H9 (cell line): Measurements from ENCODE around the gene PTPRR. TPM values are rescaled to one million over a fixed set of nuclear protein-coding genes. Genes with fewer than 3 reads are reported as not detected.

ENCODE experiments used
- DNase-seq: peaks from one replicate; pipeline ENCODE4 v3.0.0-alpha.2; 2017
- H2AFZ ChIP-seq: one replicate; pipeline ENCODE4 v1.6.1; 2013; ENCODE audit warnings: mild to moderate bottlenecking, low read length, control low read depth, moderate library complexity
- H2AK5ac ChIP-seq: 2 replicates; pipeline ENCODE4 v1.6.1; 2013; ENCODE audit warnings: low read length, control low read depth, mixed read lengths; ENCODE audit not compliant: insufficient read length
- H2BK120ac ChIP-seq: one replicate; pipeline ENCODE4 v1.6.1; 2013; ENCODE audit warnings: low read depth, mild to moderate bottlenecking, low read length, control low read depth, inconsistent platforms; ENCODE audit not compliant: poor library complexity, severe bottlenecking
- H2BK12ac ChIP-seq: 2 replicates; pipeline ENCODE4 v1.6.1; 2013; ENCODE audit warnings: low read length, control low read depth, mixed read lengths, low read depth; ENCODE audit not compliant: insufficient read length
- H2BK15ac ChIP-seq: 2 replicates; pipeline ENCODE4 v1.6.1; 2013; ENCODE audit warnings: low read depth, low read length, control low read depth
- H2BK20ac ChIP-seq: one replicate; pipeline ENCODE4 v1.6.1; 2013; ENCODE audit warnings: low read depth, mild to moderate bottlenecking, low read length, control low read depth, inconsistent platforms; ENCODE audit not compliant: poor library complexity, severe bottlenecking
- H2BK5ac ChIP-seq: 2 replicates; pipeline ENCODE4 v1.6.1; 2013; ENCODE audit warnings: low read length, control low read depth, mixed read lengths; ENCODE audit not compliant: insufficient read length
- H3K14ac ChIP-seq: 2 replicates; pipeline ENCODE4 v1.6.1; 2013; ENCODE audit warnings: low read length, control low read depth; ENCODE audit not compliant: insufficient read depth
- H3K18ac ChIP-seq: 2 replicates; pipeline ENCODE4 v1.6.1; 2013; ENCODE audit warnings: low read depth, mild to moderate bottlenecking, mixed read lengths, low read length, control low read depth; ENCODE audit not compliant: insufficient read length
- H3K23ac ChIP-seq: 2 replicates; pipeline ENCODE4 v1.6.1; 2013; ENCODE audit warnings: low read length, control low read depth, mixed read lengths, low read depth; ENCODE audit not compliant: insufficient read length
- H3K23me2 ChIP-seq: 2 replicates; pipeline ENCODE4 v1.6.1; 2013; ENCODE audit warnings: low read depth, mild to moderate bottlenecking, mixed read lengths, low read length, control low read depth; ENCODE audit not compliant: insufficient read length, poor library complexity, severe bottlenecking
- H3K27ac ChIP-seq: 2 replicates; pipeline ENCODE4 v1.5.1; 2013; ENCODE audit warnings: low read length, control low read depth, mixed read lengths, low read depth; ENCODE audit not compliant: insufficient read length
- H3K27me3 ChIP-seq: 2 replicates; pipeline ENCODE4 v1.6.1; 2013; ENCODE audit warnings: low read length, control low read depth, inconsistent platforms; ENCODE audit not compliant: insufficient read depth
- H3K4ac ChIP-seq: 2 replicates; pipeline ENCODE4 v1.6.1; 2013; ENCODE audit warnings: low read depth, mild to moderate bottlenecking, control low read depth, inconsistent platforms, low read length, moderate library complexity
- H3K4me1 ChIP-seq: 2 replicates; pipeline ENCODE4 v1.6.1; 2013; ENCODE audit warnings: low read length, control low read depth, inconsistent platforms; ENCODE audit not compliant: insufficient read depth
- H3K4me2 ChIP-seq: 2 replicates; pipeline ENCODE4 v1.6.1; 2013; ENCODE audit warnings: low read length, control low read depth, mixed read lengths; ENCODE audit not compliant: insufficient read length, insufficient read depth
- H3K56ac ChIP-seq: 2 replicates; pipeline ENCODE4 v1.6.1; 2013; ENCODE audit warnings: low read depth, mild to moderate bottlenecking, mixed read lengths, low read length, control low read depth; ENCODE audit not compliant: insufficient read length
- H3K79me1 ChIP-seq: 2 replicates; pipeline ENCODE4 v1.6.1; 2013; ENCODE audit warnings: low read depth, mild to moderate bottlenecking, moderate library complexity, low read length, control low read depth, inconsistent platforms; ENCODE audit not compliant: insufficient read depth, poor library complexity, severe bottlenecking
- H3K79me2 ChIP-seq: 2 replicates; pipeline ENCODE4 v1.6.1; 2013; ENCODE audit warnings: low read length, control low read depth, inconsistent platforms; ENCODE audit not compliant: insufficient read depth
- H3K9ac ChIP-seq: 2 replicates; pipeline ENCODE4 v1.6.1; 2013; ENCODE audit warnings: low read length, control low read depth, mixed read lengths; ENCODE audit not compliant: insufficient read length; ENCODE audit errors: extremely low read depth
- H3K9me3 ChIP-seq: one replicate; pipeline ENCODE4 v1.6.1; 2013; ENCODE audit warnings: low read depth, low read length, inconsistent platforms; ENCODE audit not compliant: control insufficient read depth
- H3T11ph ChIP-seq: one replicate; pipeline ENCODE4 v1.6.1; 2013; ENCODE audit warnings: mild to moderate bottlenecking, low read length, control low read depth, inconsistent platforms
- H4K20me1 ChIP-seq: one replicate; pipeline ENCODE4 v1.6.1; 2013; ENCODE audit not compliant: control insufficient read depth, insufficient read length, insufficient read depth
- H4K5ac ChIP-seq: 2 replicates; pipeline ENCODE4 v1.6.1; 2013; ENCODE audit warnings: low read depth, mild to moderate bottlenecking, mixed read lengths, low read length, control low read depth; ENCODE audit not compliant: insufficient read length
- H4K8ac ChIP-seq: replicated peaks from 2 replicates; pipeline ENCODE4 v1.6.1; 2013; ENCODE audit warnings: low read length, control low read depth, mixed read lengths, low read depth; ENCODE audit not compliant: insufficient read length
- H4K91ac ChIP-seq: 2 replicates; pipeline ENCODE4 v1.6.1; 2013; ENCODE audit warnings: low read depth, mild to moderate bottlenecking, moderate library complexity, mixed read lengths, low read length, control low read depth; ENCODE audit not compliant: insufficient read length
- H3K27ac Mint-ChIP-seq, 3 experiments: 2 replicates in 2 of 3; 3 replicates in 1 of 3; pipeline ENCODE4 v1.8.0; 2020 to 2021; ENCODE audit warnings: mixed read lengths in 3 of 3, mild to moderate bottlenecking in 1 of 3, moderate library complexity in 1 of 3
- H3K27me3 Mint-ChIP-seq: 2 replicates; pipeline ENCODE4 v1.8.0; 2021; ENCODE audit warnings: low read depth, mild to moderate bottlenecking, moderate library complexity, mixed read lengths
- H3K36me3 Mint-ChIP-seq, 3 experiments: 2 replicates in 2 of 3; 3 replicates in 1 of 3; pipeline ENCODE4 v1.8.0; 2020 to 2021; ENCODE audit warnings: low read depth in 3 of 3, mixed read lengths in 3 of 3; ENCODE audit not compliant: insufficient read depth in 1 of 3
- H3K4me1 Mint-ChIP-seq, 2 experiments: 2 replicates each; pipeline ENCODE4 v1.8.0; 2020; ENCODE audit warnings: mixed read lengths in 2 of 2
- H3K4me3 Mint-ChIP-seq, 2 experiments: 2 replicates in 1 of 2; 3 replicates in 1 of 2; pipeline ENCODE4 v1.8.0; 2020 to 2021; ENCODE audit warnings: mild to moderate bottlenecking in 2 of 2, mixed read lengths in 2 of 2, moderate library complexity in 1 of 2
- H3K9me3 Mint-ChIP-seq, 2 experiments: 2 replicates in 1 of 2; 3 replicates in 1 of 2; pipeline ENCODE4 v1.8.0; 2020; ENCODE audit warnings: mild to moderate bottlenecking in 2 of 2, mixed read lengths in 2 of 2, moderate library complexity in 1 of 2
- CTCF ChIP-seq: fragments of 200-600 bp; sonication (generic); conservative IDR thresholded peaks from 3 replicates; pipeline ENCODE4 v1.8.0; 2021; ENCODE audit warnings: antibody characterized with exemption, mild to moderate bottlenecking
- WGBS: extraction: QIAGEN DNeasy Blood & Tissue Kit; methylation state at CpG from one replicate; pipeline ENCODE4 v1.1.7; 2013; ENCODE audit warnings: missing lambda C conversion rate, low lambda C conversion rate, mixed read lengths; ENCODE audit not compliant: insufficient read length; ENCODE audit errors: extremely low coverage; 5-methylcytosine and 5-hydroxymethylcytosine counted together
- total RNA-seq: library from RNA; stranded (reverse); gene quantifications from 2 replicates; pipeline ENCODE4 v1.2.1, GENCODE V29; 2021

The PTPRR gene
- total RNA-seq, 1 experiment from 2014 or later = 0.22 TPM

DNA sequence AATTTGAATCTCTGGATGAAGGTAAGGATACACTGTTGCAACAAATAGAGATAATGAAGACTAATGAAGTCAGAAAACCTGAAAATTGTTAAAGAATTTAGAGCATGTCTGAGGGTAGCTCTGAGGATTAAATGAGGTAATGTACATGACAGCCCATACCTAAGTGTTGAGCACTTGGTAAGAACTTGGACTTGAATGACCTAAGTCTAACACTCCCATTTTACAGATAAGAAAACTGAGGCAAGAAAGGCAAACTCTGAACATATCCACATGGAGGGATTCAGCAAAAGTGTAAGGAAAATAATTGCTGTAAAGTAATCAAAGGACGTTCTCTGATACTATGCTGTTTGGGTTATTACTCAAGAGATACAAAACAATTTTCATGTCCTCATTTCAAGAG is 312.4 kb downstream of the PTPRR start:
- TF ChIP-seq CTCF = no peak
- no peaks in the 10 kb centered on the region for H3K4me1 ChIP-seq
- H3K23me2 ChIP-seq = peaks cover 7% of the 10 kb centered on the region
- no peaks in the 10 kb centered on the region for H3K9me3 ChIP-seq
- peaks cover 3% of the 10 kb centered on the region; the same call in 1 of the 2 replicates for H3K27me3 ChIP-seq
- no peak overlapping the region for H3T11ph ChIP-seq
- no peak overlapping the region for H3K9ac ChIP-seq
- Mint-ChIP-seq H3K4me3 (no peak overlapping the region), H3K36me3 (no peaks in the 10 kb centered on the region), H3K9me3 (peaks cover 3% of the 10 kb centered on the region in 2 experiments), H3K27me3 (peaks cover 32% of the 10 kb centered on the region), H3K27ac (no peak overlapping the region), H3K4me1 (peaks cover 12 to 14% of the 10 kb centered on the region in 2 experiments)
- H3K27ac ChIP-seq = no peak overlapping the region
- H4K8ac ChIP-seq = no peak overlapping the region
- no peak overlapping the region for H2BK5ac ChIP-seq
- H2BK120ac ChIP-seq = no peak overlapping the region
- no peak overlapping the region for H4K5ac ChIP-seq
- H3K4ac ChIP-seq = no peak overlapping the region
- H2BK20ac ChIP-seq = no peak overlapping the region
- H3K18ac ChIP-seq = no peak overlapping the region
- no peak overlapping the region for H2AK5ac ChIP-seq
- no peak overlapping the region for H3K56ac ChIP-seq
- H3K23ac ChIP-seq = no peak overlapping the region
- no peak overlapping the region for H4K91ac ChIP-seq
- H3K4me2 ChIP-seq = no peak overlapping the region
- H2BK15ac ChIP-seq = no peak overlapping the region
- whole genome bisulfite sequencing = no CpG with 5 or more reads among the region's 1 CpG
- no peak overlapping the region for H2AFZ ChIP-seq
- no peak for DNase-seq
- H4K20me1 ChIP-seq = no peaks in the 10 kb centered on the region
- no peak overlapping the region for H3K14ac ChIP-seq
- H2BK12ac ChIP-seq = no peak overlapping the region
- H3K79me2 ChIP-seq = no peaks in the 10 kb centered on the region
- H3K79me1 ChIP-seq = no peaks in the 10 kb centered on the region
